ENCODE measurements around the gene EPHB2.

DNA sequence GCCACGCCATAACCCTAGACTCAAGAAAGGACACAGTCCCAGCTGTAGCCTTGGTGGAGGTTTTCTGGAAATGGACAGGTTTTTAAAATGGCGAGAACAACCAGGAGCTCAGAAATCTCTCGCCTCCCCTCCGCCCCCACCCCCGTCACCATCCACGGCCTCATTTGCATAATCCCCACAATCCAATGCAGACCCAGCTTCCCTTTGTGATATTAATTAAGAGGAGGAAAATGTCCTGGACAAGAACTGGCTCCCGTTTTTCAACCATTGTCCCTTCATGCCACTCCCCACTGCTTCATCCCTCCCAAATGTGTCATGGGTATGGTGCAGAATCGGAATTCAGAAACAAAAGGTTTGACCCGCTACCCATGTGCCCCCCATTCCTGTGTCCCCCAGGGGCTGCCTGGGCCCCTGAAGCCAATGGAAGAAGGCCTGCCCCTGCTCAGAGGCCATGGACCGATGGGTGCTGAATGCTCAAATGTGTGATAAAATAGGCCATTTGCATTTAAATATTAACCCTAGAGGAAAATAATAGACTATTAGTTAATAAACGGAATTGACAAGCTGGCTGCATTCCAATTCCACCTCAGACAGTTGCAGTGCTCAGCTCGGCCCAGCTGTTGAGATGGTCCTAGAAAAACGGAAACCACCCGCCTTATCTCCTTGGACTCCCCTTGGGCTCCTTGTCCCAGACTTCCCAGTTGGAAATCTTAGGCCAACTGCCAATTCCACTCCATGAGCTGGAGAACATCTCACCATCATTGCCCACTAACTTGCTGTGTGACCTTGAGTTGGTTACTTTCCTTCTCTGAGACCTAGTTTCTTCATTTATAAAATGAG is 10.7 kb upstream of the EPHB2 start:
- TF ChIP-seq, protein P1, sequence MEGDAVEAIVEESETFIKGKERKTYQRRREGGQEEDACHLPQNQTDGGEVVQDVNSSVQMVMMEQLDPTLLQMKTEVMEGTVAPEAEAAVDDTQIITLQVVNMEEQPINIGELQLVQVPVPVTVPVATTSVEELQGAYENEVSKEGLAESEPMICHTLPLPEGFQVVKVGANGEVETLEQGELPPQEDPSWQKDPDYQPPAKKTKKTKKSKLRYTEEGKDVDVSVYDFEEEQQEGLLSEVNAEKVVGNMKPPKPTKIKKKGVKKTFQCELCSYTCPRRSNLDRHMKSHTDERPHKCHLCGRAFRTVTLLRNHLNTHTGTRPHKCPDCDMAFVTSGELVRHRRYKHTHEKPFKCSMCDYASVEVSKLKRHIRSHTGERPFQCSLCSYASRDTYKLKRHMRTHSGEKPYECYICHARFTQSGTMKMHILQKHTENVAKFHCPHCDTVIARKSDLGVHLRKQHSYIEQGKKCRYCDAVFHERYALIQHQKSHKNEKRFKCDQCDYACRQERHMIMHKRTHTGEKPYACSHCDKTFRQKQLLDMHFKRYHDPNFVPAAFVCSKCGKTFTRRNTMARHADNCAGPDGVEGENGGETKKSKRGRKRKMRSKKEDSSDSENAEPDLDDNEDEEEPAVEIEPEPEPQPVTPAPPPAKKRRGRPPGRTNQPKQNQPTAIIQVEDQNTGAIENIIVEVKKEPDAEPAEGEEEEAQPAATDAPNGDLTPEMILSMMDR (IDR thresholded peaks at IDR 0.05), result no peak
- TF ChIP-seq ZFX (IDR thresholded peaks at IDR 0.05; ENCODE audit: borderline replicate concordance), result no peak

Data from 22Rv1 (cell line).